GM21723 (cell line): ENCODE results near the gene LIN37.
"Not testable (repeated sequence)": the region's sequence is repeated elsewhere in the genome, so short reads cannot be mapped to it uniquely, and the experiment has no call there.

Source experiments
- ATAC-seq: cut with Tn5 transposase; IDR thresholded peaks from one replicate; pipeline ENCODE4 v1.9.1; 2021; ENCODE audit warnings: mild to moderate bottlenecking, moderate library complexity; ENCODE audit not compliant: unreplicated experiment

LIN37 gene

GRCh38 chr19:35787227-35787799, 38.9 kb downstream of the LIN37 start:
- no peak for ATAC-seq

DNA sequence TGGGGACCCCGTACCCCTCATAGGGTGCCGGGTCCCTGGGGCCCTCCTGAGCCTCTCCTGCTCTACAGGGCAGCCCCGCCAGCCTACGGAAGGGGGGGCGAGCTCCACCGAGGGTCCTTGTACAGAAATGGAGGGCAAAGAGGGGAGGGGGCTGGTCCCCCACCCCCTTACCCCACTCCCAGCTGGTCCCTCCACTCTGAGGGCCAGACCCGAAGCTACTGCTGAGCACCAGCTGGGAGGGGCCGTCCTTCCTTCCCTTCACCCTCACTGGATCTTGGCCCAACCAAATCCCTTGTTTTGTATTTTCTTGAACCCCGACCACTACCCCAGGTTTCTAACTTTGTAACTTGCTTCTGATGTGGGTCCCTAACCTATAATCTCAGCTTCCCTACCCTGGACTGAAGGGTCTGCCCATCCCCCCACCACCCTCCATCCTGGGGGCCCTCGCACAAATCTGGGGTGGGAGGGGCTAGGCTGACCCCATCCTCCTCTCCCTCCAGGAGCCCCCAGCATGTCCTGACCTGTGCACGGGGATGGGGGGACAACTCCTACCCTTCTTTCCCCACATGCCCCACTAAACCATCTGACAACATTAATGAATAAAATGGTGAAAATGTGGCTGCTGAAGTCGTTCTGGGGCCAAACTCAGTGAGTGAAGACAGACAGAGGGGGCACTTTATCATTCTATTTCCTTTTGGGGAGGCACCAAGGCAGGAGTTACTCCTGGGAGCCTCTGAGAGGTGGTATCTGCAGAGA, 40.0 kb downstream of the LIN37 start:
- no peak for ATAC-seq

DNA sequence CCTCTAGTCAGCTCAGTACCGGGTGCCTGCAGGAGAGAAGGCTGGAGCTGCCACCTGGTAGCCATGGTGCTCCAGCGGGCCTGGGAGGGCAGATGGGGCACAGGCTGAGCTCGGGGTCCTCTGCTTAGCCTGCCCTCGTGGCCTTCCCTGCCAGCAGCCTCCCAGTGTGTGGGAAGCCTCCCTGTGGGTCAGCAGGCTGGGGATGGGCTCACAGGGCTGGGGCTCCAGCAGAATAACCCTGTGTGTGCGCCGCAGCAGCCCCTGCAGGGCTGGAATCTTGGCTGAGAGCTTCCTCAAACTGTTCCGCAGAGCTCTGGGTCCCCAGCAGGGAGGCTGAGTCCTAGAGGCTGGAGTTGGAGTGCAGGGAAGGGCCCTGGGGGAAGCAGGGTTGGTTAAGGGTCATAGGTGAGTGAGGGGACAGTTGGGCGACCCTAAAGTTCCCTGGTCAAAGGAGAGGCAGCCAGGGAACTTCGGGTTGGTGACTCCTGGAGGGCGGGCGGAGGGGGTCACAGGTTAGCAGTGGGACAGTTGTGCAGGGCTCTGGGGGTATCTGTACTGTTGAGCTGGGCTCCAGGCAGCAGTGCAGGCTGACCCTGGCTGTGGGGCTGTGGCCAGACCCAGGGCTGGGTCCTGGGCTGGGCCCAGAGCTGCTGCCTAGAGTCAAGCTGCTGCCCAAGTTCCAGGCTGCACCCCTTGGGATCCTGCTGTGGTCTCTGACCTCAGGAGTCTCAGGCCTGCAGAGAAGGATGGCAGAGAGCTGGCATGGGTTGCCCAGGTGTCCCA, 41.0 kb downstream of the LIN37 start:
- ATAC-seq = no peak

DNA sequence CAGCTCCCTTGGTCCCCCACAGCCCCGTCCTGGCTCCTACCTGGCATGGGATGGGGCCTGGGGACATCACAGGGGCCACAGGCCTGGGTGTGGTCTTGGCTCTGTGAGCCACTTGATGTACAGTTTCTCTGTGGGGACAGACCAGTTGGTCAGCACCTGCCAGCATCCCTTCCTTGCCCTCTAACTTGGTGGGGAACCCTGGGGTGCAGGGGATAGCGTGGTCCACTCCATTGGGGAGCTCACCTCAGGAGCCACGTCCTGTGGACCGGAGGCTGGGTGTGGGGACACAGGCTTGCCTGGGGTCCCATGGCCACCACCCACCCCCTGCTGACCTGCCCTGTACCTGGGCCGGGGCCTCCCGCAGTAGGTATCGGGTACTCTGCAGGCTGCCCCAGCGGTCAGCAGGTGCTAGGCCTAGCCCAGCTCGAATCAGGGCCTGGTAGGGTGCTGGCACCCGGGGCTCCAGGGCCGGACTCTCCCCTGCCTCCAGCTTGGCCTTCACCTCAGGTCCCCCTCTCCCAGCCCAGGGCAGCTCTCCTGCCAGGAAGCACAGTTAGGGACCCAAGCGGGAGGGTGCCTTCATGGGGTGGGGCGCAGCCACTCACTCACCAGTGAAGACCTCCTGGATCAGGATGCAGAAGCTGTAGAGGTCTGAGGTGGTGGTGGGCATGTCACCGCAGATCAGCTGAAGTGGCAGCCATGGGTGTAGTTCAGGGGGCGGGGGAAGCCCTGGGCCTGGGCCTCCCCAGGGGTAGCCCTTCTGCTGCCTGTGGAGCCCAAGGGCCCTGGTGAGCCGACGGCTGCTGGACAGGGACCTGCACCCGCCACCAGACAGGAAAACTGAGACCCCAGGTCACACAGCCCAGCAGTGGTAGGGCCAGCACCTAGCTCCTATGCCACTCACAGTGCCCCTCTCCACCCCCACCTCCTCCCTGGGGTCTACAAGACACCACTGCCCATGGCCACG, 41.9 kb downstream of the LIN37 start:
- ATAC-seq = no peak

DNA sequence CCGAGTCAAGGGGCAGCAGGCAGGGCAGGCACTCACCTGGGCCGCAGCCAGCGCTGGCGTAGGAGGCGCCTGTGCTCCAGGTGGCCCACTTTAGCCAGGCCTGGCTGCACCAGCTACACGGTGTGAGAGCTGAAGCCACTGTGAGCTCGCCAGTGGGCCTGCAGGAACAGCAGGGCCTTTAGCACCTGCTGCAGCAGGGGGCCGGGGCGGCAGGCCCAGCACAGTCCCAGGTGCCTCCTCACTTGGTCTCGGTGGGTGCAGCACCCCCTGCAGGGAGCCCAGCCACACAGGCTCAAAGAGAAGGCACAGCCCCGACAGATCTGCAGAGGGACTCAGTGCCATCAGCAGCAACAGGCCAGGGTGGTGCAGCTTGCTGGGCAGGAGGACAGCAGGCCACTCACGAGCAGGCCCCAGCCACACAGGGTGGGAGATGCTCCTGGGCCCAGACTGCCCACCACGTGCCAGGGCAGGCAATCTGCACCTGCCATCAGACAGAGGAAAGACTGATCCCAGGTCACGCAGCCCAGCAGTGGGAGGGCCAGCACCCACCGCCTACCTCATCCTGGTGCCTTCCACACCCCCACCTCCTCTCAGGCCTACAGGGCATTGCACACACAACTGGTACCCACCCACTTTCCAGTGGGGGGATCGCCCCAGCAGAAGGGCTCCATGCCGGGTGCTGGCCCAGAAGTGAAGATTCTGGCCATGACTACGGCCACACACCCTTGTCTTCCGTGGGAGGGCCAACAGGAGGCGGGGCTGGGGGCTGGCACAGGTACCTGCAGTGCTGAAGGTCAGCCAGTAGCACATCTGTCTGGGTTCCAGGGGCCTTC, 42.8 kb downstream of the LIN37 start:
- ATAC-seq = no peak

- ATAC-seq = no peak
These were observed 43.5 kb downstream of the LIN37 start for GRCh38 chr19:35791814-35792279.

DNA sequence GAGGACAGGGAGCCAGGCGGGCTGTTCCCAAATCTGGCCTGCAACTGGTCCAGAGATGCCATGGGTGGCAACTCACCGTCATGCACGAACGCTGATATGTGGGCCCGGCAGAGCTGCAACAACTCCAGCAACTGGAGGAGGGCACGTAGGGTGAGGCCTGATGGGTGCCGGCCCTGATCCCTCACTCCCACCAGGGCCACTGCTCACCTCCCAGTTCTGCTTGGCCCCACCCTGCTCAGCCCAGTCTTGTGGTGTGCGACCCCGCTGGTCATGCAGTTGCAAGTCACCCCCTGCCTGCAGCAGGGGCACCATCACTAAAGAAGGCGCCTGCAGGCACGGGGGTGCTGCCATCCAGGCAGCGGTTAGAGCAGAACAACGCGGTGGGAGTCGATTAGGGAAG, 43.9 kb downstream of the LIN37 start:
- no peak for ATAC-seq

GRCh38 chr19:35792888-35793287, 44.5 kb downstream of the LIN37 start:
- no peak for ATAC-seq

- no peak for ATAC-seq
These were observed 45.2 kb downstream of the LIN37 start for GRCh38 chr19:35793381-35794165.

- ATAC-seq = not testable (repeated sequence)
These were observed 47.2 kb downstream of the LIN37 start for GRCh38 chr19:35795564-35795963.

DNA sequence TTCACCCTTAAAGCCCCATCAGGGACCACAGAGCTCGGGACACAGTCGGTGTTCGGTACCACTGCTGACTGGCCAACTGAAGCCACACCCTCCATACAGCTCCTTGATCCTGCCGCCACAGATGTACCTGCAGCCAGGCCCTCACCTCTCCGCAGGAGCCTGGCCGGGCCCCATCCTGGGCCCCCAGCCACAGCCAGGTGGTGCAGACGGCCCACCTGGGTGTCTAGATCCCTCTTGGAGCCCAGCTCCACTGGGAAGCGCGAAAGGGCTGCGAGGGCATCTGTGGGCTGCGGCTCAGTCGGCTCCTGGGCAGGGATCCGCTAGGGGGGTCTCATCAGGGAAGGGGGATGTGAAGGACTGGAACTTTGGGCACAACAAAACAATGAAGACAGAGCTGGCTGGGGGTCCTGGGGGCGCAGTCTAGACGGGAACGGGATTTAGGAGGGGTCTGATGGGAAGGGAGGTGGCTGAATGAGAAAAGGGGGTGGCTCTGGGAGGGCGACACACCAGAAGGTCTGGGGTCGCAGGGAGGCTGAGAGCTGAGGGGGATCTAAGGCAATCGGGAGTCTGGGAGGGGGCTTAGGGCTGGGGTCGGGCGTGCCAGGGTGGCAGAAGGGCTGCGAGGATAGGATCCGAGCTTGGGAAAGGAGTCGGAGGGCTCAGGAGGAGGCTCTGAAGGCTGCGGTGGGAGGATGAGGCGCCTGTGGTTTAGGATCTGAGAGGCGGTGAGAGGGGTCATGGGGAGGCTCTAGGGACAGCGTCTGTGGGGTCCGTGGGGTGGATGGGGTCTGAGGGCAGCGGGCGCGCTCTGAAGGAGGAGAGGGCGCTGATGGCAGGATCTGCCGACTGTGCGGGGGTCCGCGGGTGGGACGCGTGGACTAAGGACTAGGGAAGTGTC, 48.5 kb downstream of the LIN37 start:
- no peak for ATAC-seq

DNA sequence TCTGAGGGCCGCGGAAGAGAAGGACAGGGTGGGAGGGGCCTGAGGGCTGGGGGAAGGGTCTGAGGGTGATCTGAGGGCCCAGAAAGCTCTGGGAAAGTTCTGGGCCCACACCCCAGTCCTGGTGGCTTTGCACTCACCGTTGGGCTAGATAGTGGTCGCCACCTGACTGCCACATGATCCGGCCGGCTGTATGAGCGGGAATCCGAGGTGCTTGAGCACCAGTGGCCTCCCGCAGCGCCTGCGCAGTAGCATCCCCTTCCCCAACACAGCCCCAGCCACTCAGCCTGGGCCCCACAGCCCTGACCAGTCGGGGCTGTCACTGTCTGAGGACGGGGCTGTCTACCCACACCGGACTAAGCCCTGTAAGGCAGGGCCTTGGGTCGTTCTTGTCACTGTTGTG, 49.3 kb downstream of the LIN37 start:
- ATAC-seq = no peak

- no peak for ATAC-seq
These were observed 53.5 kb downstream of the LIN37 start for GRCh38 chr19:35801828-35802227.
